ENCODE results near the gene LIMK1.
"Not testable (repeated sequence)": the region's sequence is repeated elsewhere in the genome, so short reads cannot be mapped to it uniquely, and the experiment has no call there.

LIMK1 gene

GRCh38 chr7:74083117-74083876 is at the start of gene LIMK1:
Gene LIMK1, plus strand, starts transcription at chr7:74083804. Its CDS starts 187 bp downstream, at chr7:74083991.
- DNase-seq: peak; percentile 80

- DNase-seq: no peak
Observed at GRCh38 chr7:74037609-74038008, 46.0 kb upstream of the LIMK1 start.

- DNase-seq: no peak
Observed at GRCh38 chr7:74038194-74038961, 45.2 kb upstream of the LIMK1 start.

GRCh38 chr7:74039337-74039736 is 44.3 kb upstream of the LIMK1 start:
- DNase-seq: no peak

- no peak for DNase-seq
Observed at GRCh38 chr7:74040101-74040790, 43.4 kb upstream of the LIMK1 start.

- DNase-seq: no peak
Observed at GRCh38 chr7:74040791-74041520, 42.6 kb upstream of the LIMK1 start.

- DNase-seq: no peak
Observed at GRCh38 chr7:74042746-74043522, 40.7 kb upstream of the LIMK1 start.

GRCh38 chr7:74043523-74043951 is 40.1 kb upstream of the LIMK1 start:
- DNase-seq: no peak

- no peak for DNase-seq
Observed at GRCh38 chr7:74044366-74045350, 38.9 kb upstream of the LIMK1 start.

GRCh38 chr7:74046581-74046980 is 37.0 kb upstream of the LIMK1 start:
- DNase-seq: not testable (repeated sequence)

GRCh38 chr7:74047804-74048380 is 35.7 kb upstream of the LIMK1 start:
- DNase-seq: no peak

GRCh38 chr7:74048999-74049599 is 34.5 kb upstream of the LIMK1 start:
- DNase-seq: no peak

- no peak for DNase-seq
Observed at GRCh38 chr7:74049997-74050798, 33.4 kb upstream of the LIMK1 start.

GRCh38 chr7:74051193-74051592 is 32.4 kb upstream of the LIMK1 start:
- no peak for DNase-seq

- peak; percentile 36 for DNase-seq
Observed at GRCh38 chr7:74051629-74052410, 31.8 kb upstream of the LIMK1 start.

- no peak for DNase-seq
Observed at GRCh38 chr7:74052628-74053027, 31.0 kb upstream of the LIMK1 start.

- DNase-seq: no peak
Observed at GRCh38 chr7:74053589-74054186, 29.9 kb upstream of the LIMK1 start.
